HS-5 (cell line): Measurements from ENCODE around the gene CA11.
A peak's percentile ranks its signal among the peaks of the same experiment; 100 is the strongest.
"Not testable (repeated sequence)": the region's sequence is repeated elsewhere in the genome, so short reads cannot be mapped to it uniquely, and the experiment has no call there.

Experiments used
- DNase-seq: peaks from one replicate; pipeline ENCODE4 v3.0.0-alpha.2; 2012; ENCODE audit warnings: low read depth

The CA11 gene

DNA sequence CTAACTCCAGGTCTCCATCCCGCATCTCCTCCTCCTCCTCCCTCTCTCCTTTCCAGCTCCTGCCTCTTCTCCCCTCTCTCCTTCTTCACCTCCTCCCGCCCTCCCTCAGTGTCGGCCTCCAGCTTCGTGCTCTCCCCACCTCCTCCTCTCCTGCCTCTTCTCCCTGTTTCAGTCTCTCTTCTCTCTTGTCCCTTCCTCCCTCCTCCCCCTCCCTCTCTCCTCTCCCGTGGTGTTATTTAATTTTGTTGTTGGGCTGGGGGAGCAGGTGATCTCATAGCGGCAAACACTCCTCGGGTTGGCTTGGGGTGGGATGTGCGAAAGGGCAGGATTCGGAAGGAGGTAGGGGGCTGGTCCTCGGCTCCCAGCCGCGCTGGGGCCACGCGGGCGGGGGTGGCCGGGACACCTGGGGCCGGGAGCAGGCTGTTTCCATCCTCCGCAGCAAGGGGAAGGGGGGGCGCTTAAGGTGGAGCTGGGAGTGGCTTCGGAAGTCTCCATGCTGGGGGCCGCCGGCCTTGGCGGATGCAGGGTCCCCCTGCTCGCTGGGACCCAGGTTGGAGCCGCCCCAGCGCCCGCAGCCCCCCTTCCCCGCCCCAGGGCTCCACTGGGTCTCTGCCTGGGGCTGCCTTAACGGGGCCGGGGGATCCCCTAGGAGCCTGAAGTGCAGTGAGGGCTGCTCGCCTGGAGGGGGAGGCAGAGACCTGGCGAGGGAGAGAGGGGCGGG is at the start of gene CA11:
CA11 (minus strand) TSS at position 187 of the 721 bp plus-strand sequence. CDS start 555 bp downstream, outside the sequence.
- no peak for DNase-seq

DNA sequence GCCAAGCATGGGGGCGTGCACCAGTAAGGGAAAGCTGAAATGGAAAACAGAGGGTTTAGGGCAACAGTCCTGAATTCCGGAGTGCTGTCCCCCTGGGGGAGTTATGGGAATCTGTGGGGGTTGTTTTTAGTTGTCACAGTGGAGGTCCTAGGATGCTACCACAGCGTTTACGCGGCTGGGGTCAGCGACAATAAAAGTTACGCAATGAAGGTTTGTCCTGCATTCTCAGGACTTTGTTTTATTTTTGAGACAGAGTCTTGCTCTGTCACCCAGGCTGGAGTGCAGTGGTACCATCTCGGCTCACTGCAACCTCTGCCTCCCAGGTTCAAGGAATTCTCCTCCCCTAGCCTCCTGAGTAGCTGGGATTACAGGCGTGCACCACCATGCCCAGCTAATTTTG is 47.6 kb upstream of the CA11 start:
- not testable (repeated sequence) for DNase-seq

DNA sequence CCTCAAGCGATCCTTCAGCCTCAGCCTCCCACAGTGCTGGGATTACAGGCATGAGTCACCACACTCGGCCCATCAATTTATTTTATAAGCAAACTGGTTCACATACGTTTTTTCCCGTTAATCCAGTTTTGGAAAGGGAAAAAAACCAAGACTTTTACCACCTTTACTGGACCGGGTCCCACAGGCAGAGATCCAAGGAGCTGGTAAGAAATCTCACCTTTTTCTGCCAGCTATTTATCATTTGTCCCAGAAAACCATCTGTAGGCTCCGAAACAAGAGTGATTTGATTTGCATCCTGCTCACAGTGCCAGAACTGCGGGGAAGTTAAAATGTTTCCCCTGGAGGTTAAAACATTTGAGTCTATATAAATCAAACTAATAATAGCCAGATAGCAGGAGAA is 43.5 kb upstream of the CA11 start:
- DNase-seq: no peak

DNA sequence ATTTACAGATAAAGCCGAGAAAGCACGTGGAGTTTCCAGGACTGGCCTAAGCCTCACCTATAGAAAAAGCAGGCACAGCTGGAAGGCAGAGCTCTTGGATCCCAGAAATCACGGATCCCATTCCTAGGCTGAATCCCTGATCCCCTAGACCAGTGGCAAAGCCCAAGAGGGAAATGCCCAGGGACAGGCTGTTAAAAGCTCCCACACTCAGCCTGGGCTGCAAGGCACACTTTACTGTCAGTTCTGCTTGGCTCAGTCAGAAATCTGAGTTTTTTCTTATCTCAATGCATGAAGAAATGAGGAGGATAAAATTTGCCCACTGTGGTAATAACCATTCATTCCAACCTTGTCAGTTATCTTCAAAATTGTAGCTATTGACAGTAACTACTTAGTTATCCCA is 41.8 kb upstream of the CA11 start:
- DNase-seq: no peak

DNA sequence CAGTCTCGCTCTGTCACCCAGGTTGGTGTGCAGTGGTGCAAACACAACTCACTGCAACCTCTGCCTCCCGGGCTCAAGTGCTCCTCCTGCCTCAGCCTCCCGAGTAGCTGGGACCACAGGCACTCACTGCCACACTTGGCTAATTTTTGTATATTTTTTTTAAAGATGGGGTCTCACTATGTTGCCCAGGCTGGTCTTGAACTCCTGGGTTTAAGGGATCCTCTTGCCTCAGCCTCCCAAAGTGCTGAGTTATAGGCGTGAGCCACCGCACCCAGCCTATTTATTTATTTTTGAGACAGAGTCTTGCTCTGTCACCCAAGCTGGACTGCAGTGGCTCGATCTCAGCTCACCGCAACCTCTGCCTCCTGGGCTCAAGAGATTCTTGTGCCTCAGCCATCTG is 40.6 kb upstream of the CA11 start:
- not testable (repeated sequence) for DNase-seq

DNA sequence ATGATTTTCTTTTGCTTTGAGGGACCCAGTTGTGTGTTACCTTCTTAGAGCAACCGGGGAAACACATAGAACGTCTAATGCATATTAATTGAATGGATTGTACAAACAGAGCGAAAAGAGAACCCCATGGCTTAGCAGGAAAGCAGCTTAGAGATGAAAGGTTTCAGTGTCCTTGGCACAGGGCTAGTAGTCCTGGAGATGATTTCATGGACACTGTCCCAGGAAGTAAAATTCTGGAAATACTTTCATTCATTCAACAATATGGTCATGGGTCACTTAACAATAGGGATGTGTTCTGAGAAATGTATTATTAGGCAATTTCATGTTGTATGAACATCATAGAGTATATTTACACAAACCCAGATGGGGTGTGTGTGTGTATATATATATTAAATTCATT is 40.1 kb upstream of the CA11 start:
- no peak for DNase-seq

DNA sequence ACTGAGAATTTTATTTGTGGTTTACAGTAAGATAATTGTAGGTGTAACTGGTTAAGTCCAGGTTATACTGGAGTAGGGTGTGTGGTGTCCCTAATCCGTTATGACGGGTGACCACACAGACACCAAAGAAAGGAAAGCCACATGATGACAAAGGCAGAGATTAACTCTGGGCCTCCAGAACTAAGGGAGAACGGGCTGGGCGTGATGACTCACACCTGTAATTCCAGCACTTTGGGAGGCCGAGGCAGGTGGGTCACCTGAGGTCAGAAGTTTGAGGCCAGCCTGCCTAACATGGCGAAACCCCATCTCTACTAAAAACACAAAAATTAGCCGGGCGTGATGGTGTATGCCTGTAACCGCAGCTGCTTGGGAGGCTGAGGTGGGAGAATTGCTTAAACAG is 39.6 kb upstream of the CA11 start:
- DNase-seq: no peak

DNA sequence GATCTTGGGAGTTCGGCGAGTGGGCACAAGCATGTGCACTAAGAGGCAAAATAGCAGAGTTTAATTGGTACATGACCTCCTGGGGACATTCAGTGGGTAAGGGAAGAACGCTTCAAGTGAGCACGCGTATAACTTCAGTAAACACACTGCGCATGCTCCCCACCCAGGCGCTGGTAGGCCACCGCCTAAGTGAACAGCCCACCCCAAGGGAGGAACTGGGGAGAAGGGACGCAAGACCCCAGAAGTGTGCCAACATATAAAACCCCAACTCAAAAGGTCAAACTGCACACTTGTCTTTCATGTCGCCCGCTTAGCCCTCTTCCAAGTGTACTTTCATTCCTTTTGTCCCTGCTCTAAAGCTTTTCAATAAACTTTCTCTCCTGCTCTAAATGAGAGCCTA is 37.4 kb upstream of the CA11 start:
- no peak for DNase-seq

DNA sequence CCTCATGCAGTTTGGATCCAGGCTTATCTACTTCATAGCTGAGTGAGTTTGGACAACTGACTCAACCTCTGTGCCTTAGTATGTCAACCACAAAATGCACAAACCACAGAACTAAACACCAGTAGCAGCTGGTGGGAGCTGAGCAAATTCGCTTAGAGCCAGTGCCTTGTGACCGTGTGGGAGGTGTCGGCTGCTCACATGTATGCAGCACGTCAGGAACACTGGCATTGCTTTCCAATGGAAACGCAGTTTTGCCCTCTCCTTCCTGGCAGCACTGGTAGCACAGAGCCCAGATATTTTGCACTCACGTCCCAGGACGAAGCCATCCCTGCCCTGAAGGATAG is 35.1 kb upstream of the CA11 start:
- DNase-seq: no peak

DNA sequence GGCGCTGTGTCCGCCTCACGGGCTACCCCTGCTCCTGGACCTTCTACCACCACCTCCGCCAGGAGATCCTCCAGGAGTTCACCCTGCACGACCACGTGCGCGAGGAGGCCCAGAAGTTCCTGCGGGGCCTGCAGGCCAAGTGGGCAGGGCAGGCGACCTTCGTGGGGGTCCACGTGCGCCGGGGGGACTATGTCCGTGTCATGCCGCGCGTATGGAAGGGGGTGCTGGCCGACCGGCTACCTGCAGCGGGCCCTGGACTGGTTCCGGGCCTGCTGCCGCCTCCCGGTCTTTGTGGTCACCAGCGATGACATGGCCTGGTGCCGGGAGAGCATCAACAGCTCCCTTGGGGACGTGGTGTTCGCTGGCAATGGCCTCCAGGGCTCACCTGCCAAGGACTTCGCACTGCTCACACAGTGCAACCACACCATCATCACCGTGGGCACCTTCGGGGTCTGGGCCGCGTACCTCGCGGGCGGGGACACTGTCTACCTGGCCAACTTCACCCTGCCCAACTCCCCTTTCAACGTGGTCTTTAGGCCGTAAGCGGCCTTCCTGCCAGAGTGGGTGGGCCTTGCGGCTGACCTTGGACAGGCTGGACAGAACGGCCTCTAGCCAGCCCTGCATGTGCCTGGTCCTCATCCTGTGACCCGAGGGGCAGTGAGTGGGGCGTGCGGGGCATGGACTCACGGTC is 34.6 kb upstream of the CA11 start:
- no peak for DNase-seq

DNA sequence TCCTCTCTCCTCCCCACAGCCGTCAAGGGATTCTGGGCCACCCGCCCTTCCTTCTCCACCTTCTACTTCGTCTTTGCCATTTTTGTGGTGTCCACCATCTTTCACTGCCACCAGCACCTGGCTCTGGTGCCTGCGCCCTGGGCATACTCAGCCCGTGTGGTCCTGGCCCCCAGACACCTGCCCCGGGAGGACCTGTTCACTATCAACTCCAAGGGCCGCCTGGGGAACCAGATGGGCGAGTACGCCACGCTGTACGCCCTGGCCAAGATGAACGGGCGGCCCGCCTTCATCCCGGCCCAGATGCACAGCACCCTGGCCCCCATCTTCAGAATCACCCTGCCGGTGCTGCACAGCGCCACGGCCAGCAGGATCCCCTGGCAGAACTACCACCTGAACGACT is 34.0 kb upstream of the CA11 start:
- DNase-seq: not testable (repeated sequence)

DNA sequence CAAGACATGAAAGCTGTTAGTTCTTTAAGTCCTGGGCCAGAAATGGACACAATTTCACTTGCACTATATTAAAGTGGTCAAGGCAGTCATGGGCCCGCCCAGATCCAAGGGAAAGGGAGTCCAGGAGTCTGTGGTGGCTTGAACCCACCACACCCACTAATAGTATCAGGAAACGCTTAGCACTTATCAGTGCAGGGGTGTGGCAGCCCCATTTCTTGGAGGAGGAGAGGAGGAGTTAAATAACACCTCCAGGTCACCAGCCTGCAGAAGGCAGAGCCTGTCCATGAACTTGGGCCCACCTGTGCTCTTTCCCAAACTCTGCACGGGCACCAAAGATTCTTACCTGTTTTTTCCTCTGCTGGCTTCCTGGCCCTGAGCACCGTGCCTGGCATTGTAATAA is 32.2 kb upstream of the CA11 start:
- DNase-seq: no peak

DNA sequence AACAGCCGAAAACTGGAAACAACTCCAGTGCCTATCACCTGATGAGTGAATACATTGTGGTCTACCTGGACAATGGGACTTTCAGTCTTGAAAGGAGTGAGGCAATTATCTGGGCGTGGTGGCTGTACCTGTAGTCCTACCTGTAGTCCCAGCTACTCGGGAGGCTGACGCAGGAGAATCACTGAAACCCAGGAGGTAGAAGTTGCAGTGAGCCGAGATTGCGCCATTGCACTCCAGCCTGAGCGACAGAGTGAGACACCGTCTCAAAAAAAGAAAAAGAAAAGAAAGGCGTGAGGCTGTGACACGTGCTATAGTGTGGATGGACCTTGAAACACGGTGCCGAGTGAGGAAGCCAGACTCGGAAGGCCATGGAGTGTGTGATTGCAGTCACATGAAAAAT is 30.9 kb upstream of the CA11 start:
- no peak for DNase-seq

DNA sequence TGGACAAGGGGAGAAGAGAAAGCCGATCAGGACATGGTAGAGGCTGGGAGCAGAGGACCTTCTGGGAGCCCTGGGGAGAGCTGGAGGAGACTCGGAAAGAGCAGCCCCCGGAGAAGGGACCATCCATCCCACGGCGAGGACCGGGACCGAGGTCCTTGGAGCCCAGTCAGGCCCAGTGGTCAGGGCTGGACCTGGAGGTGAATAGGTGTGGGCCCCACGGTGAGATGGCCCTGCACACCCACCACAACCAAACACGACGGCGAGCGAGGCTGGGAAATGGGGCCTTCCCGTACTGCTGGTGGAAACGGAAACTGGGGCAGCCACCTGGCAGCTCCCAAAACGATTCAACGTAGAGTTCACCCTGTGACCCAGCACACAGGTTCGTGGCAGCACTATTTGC is 30.5 kb upstream of the CA11 start:
- no peak for DNase-seq

DNA sequence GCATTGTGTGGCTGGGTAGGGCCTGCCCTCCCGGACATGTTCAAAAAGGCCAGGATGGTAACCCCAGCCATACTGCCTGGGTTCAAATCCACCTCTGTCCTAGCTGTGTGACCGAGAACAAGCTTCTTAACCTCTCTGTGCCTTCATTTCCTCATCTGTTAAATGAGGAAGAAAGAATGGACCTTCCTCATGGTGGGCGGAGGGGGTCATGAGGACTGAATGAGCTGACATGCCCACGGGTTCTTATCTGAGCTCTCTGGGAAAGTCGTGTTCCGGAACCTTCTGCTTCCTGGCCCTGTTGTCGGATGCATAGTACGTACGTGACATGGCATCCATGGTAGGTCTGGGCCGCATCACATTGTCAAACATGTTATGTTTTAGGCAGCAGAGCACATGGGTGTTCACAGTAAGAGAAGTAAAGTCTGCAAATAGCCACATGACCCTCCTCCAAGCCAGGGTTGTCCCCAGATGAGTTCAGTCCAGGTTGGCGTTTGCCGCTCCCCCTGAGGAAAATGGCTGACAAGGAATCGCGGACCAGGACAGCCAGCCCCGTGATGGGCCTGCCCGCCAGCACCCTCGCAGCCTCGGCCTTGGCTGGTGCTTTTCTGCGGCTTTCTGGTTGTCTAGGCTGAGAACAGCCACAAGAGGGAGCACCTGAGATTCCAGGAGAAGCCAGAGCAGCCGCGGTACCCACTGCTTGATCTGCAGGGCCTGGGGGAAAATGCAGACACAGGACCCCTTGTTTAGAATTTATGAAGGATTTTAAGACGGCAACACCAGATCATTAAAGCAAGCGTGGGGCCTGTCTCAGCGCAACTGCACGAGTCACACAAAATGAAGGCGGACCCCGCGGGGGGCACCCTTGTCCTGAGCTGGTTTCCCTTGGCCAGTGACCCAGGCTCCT is 29.2 kb upstream of the CA11 start:
- peak; percentile 36 for DNase-seq

DNA sequence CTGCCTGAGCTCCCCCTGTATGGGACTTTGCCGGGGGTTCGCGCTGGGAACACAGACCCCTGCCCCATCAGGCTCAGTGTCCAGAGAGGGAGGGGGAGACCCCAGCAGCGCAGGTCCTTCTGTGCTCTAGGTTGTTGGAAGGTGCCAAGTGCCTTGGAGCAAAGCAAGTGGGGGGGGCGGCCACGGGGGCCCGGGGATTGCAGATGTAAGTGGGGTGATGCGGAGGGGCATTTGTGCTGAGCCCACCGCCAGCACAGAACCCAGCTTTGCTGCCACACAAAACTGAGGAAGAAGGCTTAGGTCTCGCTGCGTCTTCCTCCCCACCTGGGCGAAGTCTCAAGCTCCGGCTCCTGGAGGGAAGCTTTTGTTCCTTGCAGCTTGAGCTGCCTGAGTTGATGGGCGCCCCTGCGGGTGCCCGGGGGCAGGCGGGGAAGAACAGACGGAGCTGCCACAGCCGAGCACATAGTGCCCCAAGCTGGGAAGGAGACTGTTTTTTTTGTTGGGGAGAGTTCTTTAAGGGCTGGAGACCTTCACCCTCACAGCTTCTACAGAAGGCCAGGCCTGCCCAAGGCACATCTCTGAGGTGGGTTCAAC is 28.3 kb upstream of the CA11 start:
- no peak for DNase-seq

DNA sequence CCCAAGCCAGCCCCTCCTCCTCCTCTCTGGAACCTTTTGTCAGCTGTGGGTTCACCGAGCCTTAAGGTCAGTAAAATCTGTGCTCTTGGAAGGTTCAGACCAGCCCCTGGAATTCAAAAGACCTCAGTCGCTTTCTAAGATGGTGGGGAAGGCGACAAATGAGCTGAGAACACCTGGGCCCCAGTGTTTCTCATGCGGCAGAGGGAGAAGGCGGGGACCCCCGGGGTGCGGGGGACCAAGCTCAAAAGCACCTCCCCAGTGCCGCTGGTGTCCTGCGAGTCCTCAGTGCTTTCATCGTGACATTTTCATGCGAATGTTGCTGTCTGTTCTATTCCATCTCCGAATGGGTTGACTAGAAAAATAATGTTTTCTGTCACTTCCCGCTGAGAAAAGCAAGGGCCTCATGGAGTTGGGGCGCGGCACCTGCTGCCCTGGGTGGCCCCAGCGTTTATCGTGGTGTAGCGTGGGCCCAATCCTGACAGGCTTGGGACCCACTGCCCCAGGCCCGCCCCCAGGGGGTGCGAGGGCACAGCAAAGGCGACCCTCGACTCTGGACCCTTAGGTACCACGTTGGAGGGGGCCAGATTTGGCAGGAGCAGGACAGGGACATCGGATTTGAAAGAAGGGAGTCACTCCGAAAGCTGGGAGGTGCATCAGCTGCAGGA is 27.6 kb upstream of the CA11 start:
- DNase-seq: no peak

DNA sequence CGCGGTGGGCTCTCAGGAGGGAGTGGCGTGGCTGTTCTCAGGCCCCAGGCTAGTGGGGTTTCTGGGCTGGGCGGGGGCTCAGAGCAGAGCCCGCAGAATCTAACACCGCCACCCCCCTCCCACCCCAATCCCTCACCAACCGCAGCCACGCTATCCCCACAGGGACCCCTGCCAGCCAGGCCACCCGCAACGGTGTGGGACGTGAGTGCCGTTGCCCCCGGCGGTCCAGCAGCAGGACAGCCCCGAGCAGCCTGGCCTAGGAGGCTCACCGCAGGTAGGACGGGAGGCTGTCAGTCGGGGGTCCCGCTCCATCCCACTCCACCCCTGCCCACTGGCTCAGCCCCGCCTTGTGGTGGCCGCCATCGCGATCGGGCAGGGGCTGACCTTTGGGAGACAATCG is 27.0 kb upstream of the CA11 start, which contains the start of gene NTN5:
NTN5 (minus strand) TSS at position 24 of the 400 bp plus-strand sequence. CDS start 2,031 bp downstream, outside the sequence.
- DNase-seq: no peak

DNA sequence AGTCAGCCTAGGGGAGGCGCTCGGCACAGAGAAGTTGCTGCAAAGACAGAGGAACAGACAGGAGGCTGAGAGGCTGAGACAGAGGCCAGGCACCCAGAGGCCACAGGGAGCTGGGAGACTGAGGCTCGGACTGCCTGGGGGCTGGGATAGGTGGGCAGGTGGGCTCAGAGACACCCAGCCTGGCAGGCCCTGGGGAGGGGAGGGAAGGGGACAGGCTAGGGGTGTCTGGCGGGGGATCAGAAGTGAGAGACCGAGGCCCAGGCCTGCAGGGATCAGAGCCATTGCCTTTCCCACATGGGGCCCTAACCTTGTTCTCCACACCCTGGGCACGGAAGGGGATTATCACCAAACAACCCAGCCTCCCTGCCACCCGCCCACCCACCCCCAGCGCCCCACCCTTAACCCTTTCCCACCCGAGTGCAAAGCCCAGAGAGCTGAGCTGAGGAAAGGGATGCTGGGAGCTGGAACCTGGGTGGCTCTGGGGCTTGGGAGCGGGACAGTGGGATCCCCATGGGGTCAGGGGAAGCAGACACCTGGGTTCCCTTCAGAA is 25.5 kb upstream of the CA11 start:
- no peak for DNase-seq

DNA sequence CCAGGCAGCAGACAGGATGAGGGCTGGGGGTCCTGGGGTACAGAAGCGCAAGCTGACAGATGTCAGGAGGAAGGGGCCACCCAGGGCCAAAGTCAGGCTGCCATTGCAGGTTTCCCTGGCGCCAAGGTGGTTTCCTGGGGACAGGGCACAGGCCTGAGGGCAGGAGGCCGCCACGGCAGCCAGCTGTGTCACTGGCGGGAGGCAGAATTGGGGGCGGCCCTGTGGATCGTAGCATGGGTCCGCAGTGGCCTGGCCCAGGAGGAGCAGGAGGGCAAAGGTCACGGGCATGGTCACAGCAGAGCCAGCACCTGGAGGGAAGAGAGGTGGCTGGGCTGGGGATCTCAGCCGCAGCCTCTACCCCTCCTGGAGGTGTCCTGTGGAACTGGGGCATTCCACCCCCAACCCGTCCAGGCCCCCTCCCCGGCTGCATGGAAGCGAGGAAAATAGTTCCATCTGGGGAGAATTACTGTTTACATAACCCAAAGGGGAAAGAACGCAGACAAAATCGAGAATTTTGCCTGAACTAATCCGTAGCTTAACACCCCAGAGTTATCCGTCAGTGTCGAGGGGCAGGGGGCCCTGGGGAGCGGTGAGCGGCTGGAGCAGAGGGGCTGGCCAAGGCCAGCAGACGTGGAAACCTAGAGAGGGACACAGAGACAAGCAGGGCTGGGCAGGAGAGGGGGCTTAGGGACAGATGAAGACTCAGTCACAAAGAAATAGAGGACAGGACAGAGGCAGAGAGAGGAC is 24.9 kb upstream of the CA11 start:
- DNase-seq: no peak
